PC-3 (cell line): ENCODE data around the gene NPTX1.

Source experiments
- EZH2phosphoT487 ChIP-seq: fragments of 300-600 bp; sonication (generic); IDR thresholded peaks from 2 replicates; pipeline ENCODE4 v1.6.1; 2018; ENCODE audit warnings: mild to moderate bottlenecking, antibody characterized with exemption, low read length, borderline replicate concordance
- TF ChIP-seq, protein P1 (sequence below): fragments of 300-600 bp; sonication (generic); conservative IDR thresholded peaks from 2 replicates; pipeline ENCODE4 v1.5.1; 2017; ENCODE audit warnings: antibody characterized with exemption, low read depth, mild to moderate bottlenecking, low read length

DNA sequence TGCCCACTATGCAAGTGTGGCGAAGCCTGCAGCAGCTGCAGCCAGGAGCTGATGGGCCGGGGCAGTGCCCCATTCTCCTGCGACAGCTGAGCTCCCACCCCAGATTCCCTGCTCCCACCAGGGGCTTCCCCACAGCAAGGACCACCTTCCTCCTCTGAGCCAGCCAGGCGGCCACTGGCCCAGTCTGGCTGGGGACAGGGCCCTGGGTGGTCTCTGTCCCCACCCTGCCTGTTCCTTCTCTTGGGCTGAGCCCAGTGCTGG is 5.6 kb upstream of the NPTX1 start:
- no peak for TF ChIP-seq EZH2phosphoT487
- TF ChIP-seq, protein P1, sequence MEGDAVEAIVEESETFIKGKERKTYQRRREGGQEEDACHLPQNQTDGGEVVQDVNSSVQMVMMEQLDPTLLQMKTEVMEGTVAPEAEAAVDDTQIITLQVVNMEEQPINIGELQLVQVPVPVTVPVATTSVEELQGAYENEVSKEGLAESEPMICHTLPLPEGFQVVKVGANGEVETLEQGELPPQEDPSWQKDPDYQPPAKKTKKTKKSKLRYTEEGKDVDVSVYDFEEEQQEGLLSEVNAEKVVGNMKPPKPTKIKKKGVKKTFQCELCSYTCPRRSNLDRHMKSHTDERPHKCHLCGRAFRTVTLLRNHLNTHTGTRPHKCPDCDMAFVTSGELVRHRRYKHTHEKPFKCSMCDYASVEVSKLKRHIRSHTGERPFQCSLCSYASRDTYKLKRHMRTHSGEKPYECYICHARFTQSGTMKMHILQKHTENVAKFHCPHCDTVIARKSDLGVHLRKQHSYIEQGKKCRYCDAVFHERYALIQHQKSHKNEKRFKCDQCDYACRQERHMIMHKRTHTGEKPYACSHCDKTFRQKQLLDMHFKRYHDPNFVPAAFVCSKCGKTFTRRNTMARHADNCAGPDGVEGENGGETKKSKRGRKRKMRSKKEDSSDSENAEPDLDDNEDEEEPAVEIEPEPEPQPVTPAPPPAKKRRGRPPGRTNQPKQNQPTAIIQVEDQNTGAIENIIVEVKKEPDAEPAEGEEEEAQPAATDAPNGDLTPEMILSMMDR = no peak
